GM18858 (cell line): ENCODE measurements around the gene ART5.
"Not testable (repeated sequence)": the region's sequence is repeated elsewhere in the genome, so short reads cannot be mapped to it uniquely, and the experiment has no call there.

ENCODE experiments used
- ATAC-seq: cut with Tn5 transposase; IDR thresholded peaks from one replicate; pipeline ENCODE4 v1.9.1; 2021; ENCODE audit not compliant: unreplicated experiment

ART5 gene

GRCh38 chr11:3659595-3660515, 18.1 kb upstream of the ART5 start:
- no peak for ATAC-seq

GRCh38 chr11:3658252-3658651, 16.5 kb upstream of the ART5 start:
- ATAC-seq: no peak

- ATAC-seq: not testable (repeated sequence)
Measured at GRCh38 chr11:3657331-3657730, 15.5 kb upstream of the ART5 start.

GRCh38 chr11:3655547-3655946, 13.8 kb upstream of the ART5 start:
- no peak for ATAC-seq

GRCh38 chr11:3652514-3652913, 10.7 kb upstream of the ART5 start:
- not testable (repeated sequence) for ATAC-seq

GRCh38 chr11:3649374-3649773, 7.6 kb upstream of the ART5 start:
- not testable (repeated sequence) for ATAC-seq

- not testable (repeated sequence) for ATAC-seq
Measured at GRCh38 chr11:3648843-3649242, 7.1 kb upstream of the ART5 start.

- ATAC-seq: no peak
Measured at GRCh38 chr11:3645552-3645951, 3.8 kb upstream of the ART5 start.

GRCh38 chr11:3644817-3645235, 3.0 kb upstream of the ART5 start, which contains the start of gene ART1:
ART1 (plus strand) TSS chr11:3645128; CDS start chr11:3659214, 14,086 bp downstream.
- ATAC-seq: no peak

- ATAC-seq: not testable (repeated sequence)
Measured at GRCh38 chr11:3643102-3643546, 1.3 kb upstream of the ART5 start.

GRCh38 chr11:3642071-3642951, 519 bp upstream of the ART5 start:
- no peak for ATAC-seq

- ATAC-seq: no peak
Measured at GRCh38 chr11:3641191-3641590, 601 bp downstream of the ART5 start.

- no peak for ATAC-seq
Measured at GRCh38 chr11:3639841-3640240, 2.0 kb downstream of the ART5 start.

GRCh38 chr11:3638513-3638912, 3.3 kb downstream of the ART5 start:
- no peak for ATAC-seq

GRCh38 chr11:3637201-3637600, 4.6 kb downstream of the ART5 start:
- ATAC-seq: no peak

GRCh38 chr11:3635641-3636375, 6.0 kb downstream of the ART5 start:
- ATAC-seq: no peak

GRCh38 chr11:3632070-3632660, 9.6 kb downstream of the ART5 start:
- no peak for ATAC-seq

GRCh38 chr11:3631331-3631730, 10.5 kb downstream of the ART5 start:
- ATAC-seq: no peak

GRCh38 chr11:3627291-3627690, 14.5 kb downstream of the ART5 start:
- no peak for ATAC-seq

GRCh38 chr11:3626250-3626960, 15.4 kb downstream of the ART5 start:
- ATAC-seq: no peak
